GM10847 (cell line): ENCODE measurements around the gene PRIMPOL.

Experiments used
- POLR2A ChIP-seq: IDR thresholded peaks from 2 replicates; pipeline ENCODE4 v1.6.1; 2011; ENCODE audit not compliant: insufficient read length; ENCODE audit errors: extremely low read depth

PRIMPOL gene, protein sequence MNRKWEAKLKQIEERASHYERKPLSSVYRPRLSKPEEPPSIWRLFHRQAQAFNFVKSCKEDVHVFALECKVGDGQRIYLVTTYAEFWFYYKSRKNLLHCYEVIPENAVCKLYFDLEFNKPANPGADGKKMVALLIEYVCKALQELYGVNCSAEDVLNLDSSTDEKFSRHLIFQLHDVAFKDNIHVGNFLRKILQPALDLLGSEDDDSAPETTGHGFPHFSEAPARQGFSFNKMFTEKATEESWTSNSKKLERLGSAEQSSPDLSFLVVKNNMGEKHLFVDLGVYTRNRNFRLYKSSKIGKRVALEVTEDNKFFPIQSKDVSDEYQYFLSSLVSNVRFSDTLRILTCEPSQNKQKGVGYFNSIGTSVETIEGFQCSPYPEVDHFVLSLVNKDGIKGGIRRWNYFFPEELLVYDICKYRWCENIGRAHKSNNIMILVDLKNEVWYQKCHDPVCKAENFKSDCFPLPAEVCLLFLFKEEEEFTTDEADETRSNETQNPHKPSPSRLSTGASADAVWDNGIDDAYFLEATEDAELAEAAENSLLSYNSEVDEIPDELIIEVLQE

DNA sequence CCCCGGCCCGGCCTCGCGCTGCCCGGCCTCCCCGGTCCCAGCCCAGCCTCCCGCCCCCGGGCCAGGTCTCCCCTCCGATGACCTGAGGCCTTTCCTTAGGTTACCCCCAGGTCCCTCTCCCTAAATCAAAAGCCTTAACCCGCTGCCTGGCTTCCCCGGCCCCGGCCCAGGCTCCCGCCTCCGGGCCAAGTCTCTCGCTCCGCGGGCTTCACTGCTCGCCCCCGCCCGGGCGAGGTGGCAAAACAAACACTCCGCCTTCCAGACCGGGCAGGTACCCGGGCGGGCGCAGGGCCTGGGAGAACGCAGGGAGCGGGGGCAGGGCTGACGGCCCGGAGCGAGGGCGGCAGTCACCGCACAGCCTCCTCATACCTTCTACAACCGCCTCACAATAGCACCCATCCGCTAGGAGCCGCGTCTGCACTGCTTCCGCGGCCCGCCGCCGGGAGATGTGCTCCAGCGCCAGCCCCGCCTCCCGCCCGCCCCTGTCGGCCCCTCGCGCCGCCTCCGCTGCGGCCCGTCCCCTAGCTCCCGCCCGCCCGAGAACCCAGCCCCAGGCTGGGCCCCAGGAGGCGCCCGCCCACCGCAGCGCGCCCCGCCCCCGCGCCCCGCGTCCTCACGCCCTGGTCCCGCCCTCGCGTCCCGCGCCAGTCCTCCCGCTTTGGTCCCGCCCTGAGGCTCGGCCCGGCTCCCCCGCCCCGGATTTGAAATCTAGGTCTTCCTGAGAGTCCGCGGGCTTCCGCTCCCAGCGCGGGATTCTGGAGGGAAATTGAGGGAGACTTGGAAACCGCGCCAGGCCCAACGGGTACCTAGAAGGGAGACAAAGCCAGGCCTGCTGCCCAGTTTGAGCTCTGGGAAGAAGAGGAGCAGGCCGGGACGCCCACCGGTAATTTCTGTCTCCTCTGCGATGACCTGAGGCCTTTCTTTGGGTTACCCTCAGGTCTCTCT lies at the start of gene PRIMPOL, which contains the start of gene CASP3:
TSS of gene PRIMPOL (plus strand) at position 713 of the 945 bp plus-strand sequence. CDS start 7,403 bp downstream, outside the sequence.
TSS of gene CASP3 (minus strand) at position 422 of the 945 bp plus-strand sequence. CDS start 10,994 bp downstream, outside the sequence.
- TF ChIP-seq POLR2A: peak; percentile 95

DNA sequence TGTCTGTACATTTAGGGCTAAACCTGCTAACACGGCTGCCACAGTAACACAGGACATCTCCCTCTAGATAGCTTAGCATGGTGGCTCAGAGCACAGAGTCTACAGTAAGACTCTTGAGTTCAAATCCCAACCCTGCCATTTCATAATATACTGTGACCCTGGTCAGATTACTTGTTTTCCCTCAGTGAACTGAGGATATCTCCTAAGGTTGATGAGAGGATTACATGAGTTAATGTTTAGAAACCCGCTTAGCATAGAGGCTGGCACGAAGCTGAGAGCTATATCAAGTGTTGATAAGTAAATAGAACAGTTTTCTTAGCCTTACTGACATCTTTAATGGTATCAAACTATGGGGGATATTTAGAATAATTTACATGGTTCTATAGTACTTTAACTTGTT lies 37.5 kb upstream of the PRIMPOL start:
- no peak for TF ChIP-seq POLR2A

DNA sequence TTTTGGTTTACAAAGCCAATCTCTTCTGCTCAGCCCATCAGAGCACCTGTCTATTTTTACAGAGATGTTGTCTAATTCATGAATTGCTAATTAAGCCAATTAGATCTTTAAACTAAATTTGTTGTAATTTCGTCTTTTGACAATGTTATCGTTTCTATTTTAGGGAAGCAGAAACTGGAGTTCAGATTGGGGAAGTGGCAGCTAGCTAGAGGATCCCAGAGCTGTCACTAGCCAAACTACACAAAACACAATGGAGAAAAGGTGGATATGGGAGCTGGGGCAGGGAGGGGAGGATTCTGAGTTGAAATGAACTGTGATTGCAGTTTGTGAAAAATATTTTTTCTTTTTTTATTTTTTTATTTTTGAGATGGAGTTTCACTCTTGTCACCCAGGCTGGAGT lies 36.1 kb upstream of the PRIMPOL start:
- TF ChIP-seq POLR2A: no peak

DNA sequence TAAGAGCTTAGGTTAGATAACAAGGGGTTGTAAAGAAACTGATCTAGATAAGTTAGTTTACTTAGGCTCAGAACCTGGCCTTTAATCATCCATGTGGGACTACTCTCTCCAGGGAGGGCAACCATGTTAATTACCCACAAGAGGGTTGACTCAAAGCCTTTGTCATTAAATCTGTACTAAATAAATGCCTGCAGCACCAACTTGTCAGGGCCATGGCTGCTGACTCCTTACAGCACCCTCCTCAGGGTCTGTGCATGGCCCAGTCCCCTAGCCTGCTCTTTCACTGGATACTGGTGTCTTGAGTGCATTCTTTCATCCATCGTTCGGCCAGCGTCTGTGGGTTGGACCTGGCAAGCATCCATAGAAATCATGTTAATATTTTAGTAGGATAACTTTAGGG lies 35.0 kb upstream of the PRIMPOL start:
- no peak for TF ChIP-seq POLR2A

DNA sequence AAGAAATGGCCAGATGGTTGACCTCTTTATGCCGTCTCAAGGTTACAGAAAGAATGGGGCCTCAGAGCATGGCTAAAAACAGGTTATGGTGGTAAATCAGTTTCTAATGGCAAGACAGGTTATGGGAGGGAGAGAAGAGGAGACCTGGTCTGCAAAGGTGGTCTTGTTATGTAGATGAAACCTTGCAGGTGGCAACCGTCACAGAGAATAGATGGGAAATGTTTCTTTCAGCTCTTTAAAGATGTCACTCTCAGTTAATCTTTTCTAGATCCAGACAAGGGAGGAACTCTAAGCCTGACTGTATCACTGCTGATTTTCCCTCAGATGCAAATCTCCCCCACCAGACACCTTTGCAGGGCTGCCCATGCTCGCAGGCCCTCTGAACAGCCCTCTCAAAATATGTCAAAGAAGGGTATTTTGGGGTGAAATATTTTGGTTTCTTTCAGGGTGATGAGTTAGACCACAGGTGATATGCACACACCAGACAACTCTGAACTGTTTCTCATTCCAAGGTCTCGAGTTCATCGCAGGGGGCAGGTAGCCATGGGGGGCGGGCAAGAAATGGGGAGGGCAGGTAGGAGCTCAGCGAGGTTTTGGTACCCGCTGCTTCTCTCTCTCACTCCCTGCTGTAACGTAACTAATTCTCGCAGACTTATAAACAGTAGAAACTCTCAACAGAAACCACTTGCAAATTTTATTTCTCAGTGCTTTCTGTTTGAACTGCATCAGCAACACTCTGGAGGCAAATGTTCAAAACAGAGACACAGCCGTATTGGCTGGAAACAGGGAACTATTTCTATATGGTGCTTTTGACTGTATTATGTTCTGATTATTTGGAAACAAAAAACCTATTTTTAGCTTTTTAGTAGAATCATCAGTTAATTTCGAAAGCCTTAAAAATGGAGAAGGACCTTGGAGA lies 32.6 kb upstream of the PRIMPOL start:
- TF ChIP-seq POLR2A: no peak

DNA sequence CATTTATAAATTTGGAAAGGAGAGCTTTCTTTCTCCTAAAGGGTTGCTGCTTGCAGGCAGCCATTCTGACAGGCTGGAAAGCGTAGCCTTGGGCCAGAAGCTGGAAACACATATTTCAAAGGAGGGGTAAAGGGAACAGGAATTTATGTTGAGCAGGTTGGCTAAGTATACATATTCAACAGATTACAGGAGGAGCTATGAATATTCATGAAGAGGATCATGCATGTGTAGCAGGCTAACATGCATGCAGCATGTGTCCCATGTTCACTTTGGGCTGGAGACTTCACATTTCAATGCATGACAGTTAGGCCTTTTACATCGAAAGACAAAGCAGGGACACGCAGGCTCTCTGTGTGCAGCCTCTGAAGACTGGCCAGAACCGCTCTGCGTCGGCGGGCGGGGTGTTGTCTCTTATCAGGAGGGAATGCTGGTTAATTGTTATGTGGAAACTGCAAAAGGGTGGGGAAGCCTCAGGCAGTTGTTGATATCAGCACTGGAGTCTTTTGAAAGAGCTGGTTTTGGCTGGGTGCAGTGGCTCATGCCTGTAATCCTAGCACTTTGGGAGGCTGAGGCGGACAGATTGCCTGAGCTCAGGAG lies 31.8 kb upstream of the PRIMPOL start:
- TF ChIP-seq POLR2A: no peak

DNA sequence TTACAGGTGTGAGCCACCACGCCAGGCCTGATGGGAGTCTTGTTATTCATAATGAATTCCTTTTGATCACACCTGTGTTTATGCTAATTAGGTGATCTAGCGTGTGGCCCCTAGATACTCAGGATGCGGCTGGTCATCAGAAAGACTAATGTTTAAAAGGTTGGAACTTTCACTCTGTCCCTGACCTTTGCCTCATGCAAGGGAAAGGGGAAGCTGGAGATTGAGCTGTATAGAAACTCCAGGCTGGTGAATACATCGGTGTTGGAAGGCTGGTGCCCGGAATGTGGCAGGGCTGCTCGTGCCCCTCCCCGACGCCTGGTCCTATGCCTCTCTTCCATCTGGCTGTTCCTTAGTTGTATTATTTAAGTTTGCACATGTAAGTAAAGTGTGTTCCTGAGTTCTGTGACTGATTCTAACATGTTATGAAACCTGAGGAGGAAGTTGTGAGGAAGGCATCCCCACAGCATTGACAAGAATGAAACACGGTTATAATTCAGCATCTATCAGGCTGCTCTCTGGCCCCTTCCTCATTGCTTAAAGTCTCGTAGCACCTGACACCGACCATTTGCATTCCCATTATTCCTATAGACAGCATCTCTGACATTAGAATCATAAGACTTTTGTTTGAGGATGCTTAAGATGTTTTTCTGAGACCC lies 29.2 kb upstream of the PRIMPOL start:
- no peak for TF ChIP-seq POLR2A

DNA sequence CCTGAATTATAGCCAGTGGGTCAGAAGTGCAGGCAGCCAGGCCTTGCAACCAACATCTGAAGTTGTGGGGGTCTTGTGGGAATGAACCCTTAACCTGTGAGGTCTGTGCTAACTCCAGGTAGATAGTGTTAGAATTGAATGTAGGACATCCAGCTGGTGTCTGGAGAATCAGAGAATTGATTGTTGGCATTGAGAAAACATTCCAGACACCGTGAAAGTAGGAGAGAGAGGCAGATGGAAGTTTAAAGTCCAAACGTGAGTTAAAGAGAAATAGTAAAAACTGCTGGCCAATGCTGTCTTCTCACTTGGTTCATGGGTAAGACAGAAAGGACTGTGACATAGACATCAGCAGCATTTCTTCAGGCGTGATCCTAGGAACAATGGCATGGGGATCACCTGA lies 28.0 kb upstream of the PRIMPOL start:
- no peak for TF ChIP-seq POLR2A

DNA sequence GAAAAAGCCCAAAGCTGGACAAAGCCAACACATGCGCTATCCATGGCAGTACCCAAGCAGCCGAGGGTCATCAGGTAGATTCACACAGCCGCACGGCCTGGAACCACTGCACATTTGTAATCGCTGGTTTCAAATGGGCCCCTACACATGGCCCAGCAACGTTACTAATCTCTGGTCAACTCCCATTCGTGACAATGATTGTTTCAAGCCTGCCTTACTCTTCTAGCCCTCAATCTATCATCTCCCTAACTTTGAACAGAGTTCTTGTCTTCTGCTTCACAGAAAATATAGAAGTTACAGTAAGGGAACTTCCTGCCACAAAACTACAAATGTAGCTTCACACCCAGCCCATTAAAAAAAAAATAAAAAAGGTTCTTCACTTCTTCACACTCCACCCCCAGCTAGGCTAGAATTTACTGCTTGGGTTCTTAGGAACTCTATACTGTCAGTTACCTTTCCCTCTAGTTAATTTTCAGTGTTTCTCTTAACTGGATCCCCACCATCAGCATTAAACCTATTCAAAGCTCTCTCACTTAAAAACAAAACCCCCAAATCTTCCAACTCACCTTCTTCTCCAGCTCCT lies 24.5 kb upstream of the PRIMPOL start:
- TF ChIP-seq POLR2A: no peak

DNA sequence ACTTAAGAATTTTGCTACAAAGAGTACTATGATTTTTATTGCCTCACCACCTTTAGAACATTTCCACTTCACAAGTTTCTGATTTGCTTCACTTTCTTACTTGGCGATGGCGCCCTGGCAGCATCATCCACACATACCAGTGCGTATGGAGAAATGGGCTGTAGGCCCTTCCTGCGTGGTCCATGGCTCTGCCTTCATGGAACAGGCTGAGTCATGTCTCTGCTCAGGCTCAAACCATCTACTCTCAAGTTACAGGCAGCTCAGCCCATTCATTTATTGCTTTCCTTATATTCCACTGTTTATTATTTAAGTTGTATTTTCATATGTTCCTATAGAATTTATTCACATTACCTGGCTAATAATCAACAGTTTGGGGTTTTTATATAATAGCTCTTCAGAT lies 21.4 kb upstream of the PRIMPOL start:
- no peak for TF ChIP-seq POLR2A

DNA sequence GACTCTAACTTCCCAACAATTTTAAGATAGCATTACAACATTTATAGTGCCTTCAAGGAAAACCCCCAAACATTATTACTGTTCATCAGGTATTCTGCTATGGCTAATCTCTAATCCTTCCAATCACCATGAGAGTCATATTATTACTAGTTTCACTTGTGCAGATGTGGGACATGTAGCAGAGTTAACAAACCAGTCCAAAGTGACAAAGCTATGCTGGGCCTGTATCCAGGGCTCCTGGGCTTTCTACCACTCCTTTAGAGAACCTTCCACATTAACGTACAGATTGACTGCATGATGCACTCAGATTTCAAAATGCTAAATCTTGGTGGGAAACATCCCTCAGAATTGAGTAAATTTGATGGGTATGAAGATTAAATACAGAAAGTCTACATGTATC lies 16.7 kb upstream of the PRIMPOL start:
- TF ChIP-seq POLR2A: no peak

DNA sequence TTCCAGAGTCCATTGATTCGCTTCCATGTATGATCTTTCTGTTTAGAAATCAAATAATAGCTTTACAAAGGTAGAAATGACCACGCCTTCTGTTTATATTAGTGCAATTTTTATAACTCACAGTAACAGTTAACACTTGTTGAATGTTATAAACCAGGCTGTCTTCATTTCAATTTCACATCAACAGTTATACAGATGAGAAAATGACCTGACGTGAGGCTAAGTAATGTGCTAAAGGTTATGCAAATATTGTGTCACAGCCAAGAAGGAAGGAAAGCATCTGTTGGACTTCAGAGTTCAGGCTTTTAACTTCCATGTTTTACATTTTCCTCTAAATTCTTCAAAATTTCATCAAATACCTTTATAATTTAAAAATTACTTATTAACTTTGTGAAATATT lies 14.2 kb upstream of the PRIMPOL start:
- no peak for TF ChIP-seq POLR2A

DNA sequence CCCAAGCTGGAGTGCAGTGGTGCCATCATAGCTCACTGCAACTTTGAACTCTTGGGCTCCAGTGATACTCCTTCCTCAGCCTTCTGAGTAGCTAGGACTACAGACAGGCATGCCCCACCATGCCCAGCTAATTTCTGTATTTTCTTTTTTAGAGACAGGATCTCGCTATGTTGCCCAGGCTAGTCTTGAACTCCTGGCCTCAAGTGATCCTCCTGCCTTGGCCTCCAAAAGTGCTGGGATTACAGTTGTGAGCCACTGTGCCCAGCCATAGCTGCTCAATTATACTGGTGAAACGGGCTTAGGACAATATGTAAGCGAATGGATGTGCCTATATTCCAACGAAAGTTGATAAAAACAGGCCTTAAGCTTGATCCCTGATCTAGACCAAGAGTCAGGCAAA lies 13.4 kb upstream of the PRIMPOL start:
- TF ChIP-seq POLR2A: no peak
